HepG2 (cell line): ENCODE data around the gene FOXR1. TPM values are rescaled to one million over a fixed set of nuclear protein-coding genes. Genes with fewer than 3 reads are reported as not detected.

Experiments
- AHR ChIP-seq: IDR thresholded peaks from 2 replicates; pipeline ENCODE4 v1.6.1; 2018; ENCODE audit warnings: missing genetic modification reagents, missing compliant biosample characterization
- ASH2L ChIP-seq: fragments of 300-600, 200-600 bp; sonication (generic); IDR thresholded peaks from 2 replicates; pipeline ENCODE4 v1.7.0; 2017; ENCODE audit warnings: low read depth, mild to moderate bottlenecking, moderate library complexity, mixed read lengths, low read length; ENCODE audit not compliant: insufficient read length
- BCL6 ChIP-seq: IDR thresholded peaks from 2 replicates; pipeline ENCODE4 v1.6.1; 2016; ENCODE audit warnings: missing genetic modification reagents, missing compliant biosample characterization
- CCDC6 ChIP-seq: sonication (generic); formaldehyde crosslinking; IDR thresholded peaks from 2 replicates; pipeline ENCODE4 v1.8.1; 2022; ENCODE audit warnings: mild to moderate bottlenecking, missing genetic modification reagents, moderate library complexity
- FOXA1 ChIP-seq, 2 experiments: fragments of 450-650 bp in 1 of 2; sonication (generic) in 1 of 2; formaldehyde crosslinking in 1 of 2; IDR thresholded peaks; 2 replicates each; pipeline versions ENCODE4 v1.4.0 to v1.6.1; 2016 to 2020; ENCODE audit warnings: missing genetic modification reagents in 1 of 2
- HNRNPK ChIP-seq: fragments of 200-400 bp; formaldehyde crosslinking; IDR thresholded peaks from 2 replicates; pipeline ENCODE4 v1.6.1; 2018; ENCODE audit warnings: low read length, low read depth, moderate library complexity, mild to moderate bottlenecking; ENCODE audit not compliant: poor library complexity, severe bottlenecking
- HNRNPL ChIP-seq: fragments of 200-400 bp; formaldehyde crosslinking; IDR thresholded peaks from 2 replicates; pipeline ENCODE4 v1.6.1; 2017; ENCODE audit warnings: mild to moderate bottlenecking, low read depth, low read length
- HOXA9 ChIP-seq: sonication (generic); formaldehyde crosslinking; IDR thresholded peaks from 2 replicates; pipeline ENCODE4 v1.8.1; 2022; ENCODE audit warnings: missing genetic modification reagents, mild to moderate bottlenecking, moderate library complexity, borderline replicate concordance
- IKZF4 ChIP-seq: sonication (generic); formaldehyde crosslinking; IDR thresholded peaks from 2 replicates; pipeline ENCODE4 v1.5.1; 2020; ENCODE audit warnings: borderline replicate concordance, mild to moderate bottlenecking, low read depth, missing genetic modification reagents; ENCODE audit errors: not compliant biosample characterization
- KAT8 ChIP-seq: IDR thresholded peaks from 2 replicates; pipeline ENCODE4 v1.6.1; 2016; ENCODE audit warnings: missing genetic modification reagents, missing compliant biosample characterization
- KDM5A ChIP-seq: fragments of 200-600 bp; sonication (generic); IDR thresholded peaks from 2 replicates; pipeline ENCODE4 v1.7.0; 2018; ENCODE audit warnings: antibody characterized with exemption, mild to moderate bottlenecking, low read length, borderline replicate concordance
- NCOR1 ChIP-seq: fragments of 200-600 bp; sonication (generic); IDR thresholded peaks from 2 replicates; pipeline ENCODE4 v1.7.0; 2017; ENCODE audit warnings: antibody characterized with exemption, low read length, borderline replicate concordance
- NFIC ChIP-seq: IDR thresholded peaks from 2 replicates; pipeline ENCODE4 v1.6.1; 2012; ENCODE audit warnings: mild to moderate bottlenecking, low read length, inconsistent platforms
- NR0B2 ChIP-seq: sonication (generic); formaldehyde crosslinking; IDR thresholded peaks from 2 replicates; pipeline ENCODE4 v1.4.0; 2020; ENCODE audit warnings: mild to moderate bottlenecking, missing genetic modification reagents
- PHF5A ChIP-seq: IDR thresholded peaks from one replicate; pipeline ENCODE4 v1.6.1; 2018; ENCODE audit warnings: low read depth, missing genetic modification reagents; ENCODE audit not compliant: unreplicated experiment
- RORA ChIP-seq: sonication (generic); formaldehyde crosslinking; IDR thresholded peaks from 2 replicates; pipeline ENCODE4 v1.5.0; 2020; ENCODE audit warnings: mild to moderate bottlenecking, missing genetic modification reagents, moderate library complexity
- SAFB2 ChIP-seq: sonication (generic); formaldehyde crosslinking; IDR thresholded peaks from 2 replicates; pipeline ENCODE4 v1.5.1; 2020; ENCODE audit warnings: missing genetic modification reagents, low read depth, mild to moderate bottlenecking, borderline replicate concordance
- SIN3B ChIP-seq: fragments of 150-350 bp; IDR thresholded peaks from 2 replicates; pipeline ENCODE4 v1.6.1; 2014; ENCODE audit warnings: low read length
- SMC3 ChIP-seq: IDR thresholded peaks from 2 replicates; pipeline ENCODE4 v1.6.1; 2011; ENCODE audit warnings: low read length, improper control_type of control experiment
- SOX5 ChIP-seq: IDR thresholded peaks from 2 replicates; pipeline ENCODE4 v1.6.1; 2016; ENCODE audit warnings: borderline replicate concordance
- SYNCRIP ChIP-seq: fragments of 200-400 bp; formaldehyde crosslinking; IDR thresholded peaks from 2 replicates; pipeline ENCODE4 v1.6.1; 2018; ENCODE audit warnings: mild to moderate bottlenecking, low read depth, low read length; ENCODE audit not compliant: insufficient read depth
- TRIM24 ChIP-seq: sonication (generic); formaldehyde crosslinking; IDR thresholded peaks from 2 replicates; pipeline ENCODE4 v1.8.0; 2022; ENCODE audit warnings: mild to moderate bottlenecking, missing genetic modification reagents
- ZBTB42 ChIP-seq: sonication (generic); formaldehyde crosslinking; IDR thresholded peaks from 2 replicates; pipeline ENCODE4 v1.5.0; 2020; ENCODE audit warnings: mild to moderate bottlenecking, missing genetic modification reagents
- ZNF382 ChIP-seq: sonication (generic); formaldehyde crosslinking; IDR thresholded peaks from 2 replicates; pipeline ENCODE4 v1.5.0; 2020; ENCODE audit warnings: missing genetic modification reagents, mild to moderate bottlenecking, borderline replicate concordance
- ZNF414 ChIP-seq: sonication (generic); formaldehyde crosslinking; IDR thresholded peaks from 2 replicates; pipeline ENCODE4 v1.5.0; 2020; ENCODE audit warnings: missing genetic modification reagents
- polyA plus RNA-seq, 8 experiments: library from polyadenylated mRNA; depleted of rRNA in 3 of 8; stranded (reverse) in 7 of 8; unstranded in 1 of 8; fragments of >200 nt; fragmentation: Illumina TruSeq in 4 of 8; extraction: Trizol in 4 of 8; gene quantifications; 2 replicates each; pipeline versions ENCODE4 v1.2.1 to v1.2.3, GENCODE V29; 2011 to 2016; ENCODE audit warnings: low read depth in 4 of 8, missing spikeins in 1 of 8, mixed read lengths in 1 of 8; ENCODE audit not compliant: insufficient read depth in 1 of 8
- total RNA-seq, 5 experiments: library from RNA; depleted of rRNA; stranded (reverse); fragments of >200 nt; fragmentation: Illumina TruSeq; extraction: Trizol; gene quantifications; 2 replicates each; pipeline ENCODE4 v1.2.3, GENCODE V29; 2016; ENCODE audit warnings: low read depth in 1 of 5
- TF ChIP-seq, protein P1 (sequence below): sonication (generic); formaldehyde crosslinking; IDR thresholded peaks from 2 replicates; pipeline ENCODE4 v1.8.0; 2022; ENCODE audit warnings: mild to moderate bottlenecking, missing genetic modification reagents, moderate library complexity

Gene FOXR1
- total and polyA plus RNA-seq, 2 of the 13 experiments (the other 11 are each of a cell fraction or from before 2014, with no cell fraction given), result not detected

- TF ChIP-seq FOXA1 (IDR thresholded peaks at IDR 0.05), result no peak
- no peak for TF ChIP-seq FOXA1 (CRISPR knock-in tag; IDR thresholded peaks at IDR 0.05)
- TF ChIP-seq KAT8 (CRISPR knock-in tag), result no peak
- TF ChIP-seq NCOR1, result no peak
- TF ChIP-seq HNRNPL, result 0 out of 2 replicates have a peak, but pooled peaks have one; percentile 70
- TF ChIP-seq HNRNPK, result no peak
- no peak for TF ChIP-seq IKZF4
- TF ChIP-seq SOX5 (CRISPR knock-in tag), result no peak
- TF ChIP-seq RORA (CRISPR knock-in tag), result no peak
- TF ChIP-seq CCDC6 (CRISPR knock-in tag), result no peak
- TF ChIP-seq, protein P1, sequence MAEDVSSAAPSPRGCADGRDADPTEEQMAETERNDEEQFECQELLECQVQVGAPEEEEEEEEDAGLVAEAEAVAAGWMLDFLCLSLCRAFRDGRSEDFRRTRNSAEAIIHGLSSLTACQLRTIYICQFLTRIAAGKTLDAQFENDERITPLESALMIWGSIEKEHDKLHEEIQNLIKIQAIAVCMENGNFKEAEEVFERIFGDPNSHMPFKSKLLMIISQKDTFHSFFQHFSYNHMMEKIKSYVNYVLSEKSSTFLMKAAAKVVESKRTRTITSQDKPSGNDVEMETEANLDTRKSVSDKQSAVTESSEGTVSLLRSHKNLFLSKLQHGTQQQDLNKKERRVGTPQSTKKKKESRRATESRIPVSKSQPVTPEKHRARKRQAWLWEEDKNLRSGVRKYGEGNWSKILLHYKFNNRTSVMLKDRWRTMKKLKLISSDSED, result no peak
- TF ChIP-seq PHF5A, result no peak
- TF ChIP-seq SYNCRIP, result no peak
- no peak for TF ChIP-seq BCL6 (CRISPR knock-in tag)
- peak; percentile 21 for TF ChIP-seq ASH2L
- no peak for TF ChIP-seq HOXA9
- no peak for TF ChIP-seq ZNF382
- TF ChIP-seq TRIM24 (CRISPR knock-in tag), result no peak
- no peak for TF ChIP-seq SIN3B
- TF ChIP-seq KDM5A, result no peak
- TF ChIP-seq ZNF414 (CRISPR knock-in tag), result no peak
- TF ChIP-seq NFIC, result no peak
- TF ChIP-seq AHR (CRISPR knock-in tag), result peak; percentile 27; the same call in 1 of the 2 replicates
- no peak for TF ChIP-seq ZBTB42
- TF ChIP-seq SMC3, result no peak
- no peak for TF ChIP-seq SAFB2 (CRISPR knock-in tag)
- no peak for TF ChIP-seq NR0B2 (CRISPR knock-in tag)
Observed at GRCh38 chr11:118924591-118925585, 46.7 kb upstream of the FOXR1 start (continued).
